Lung (tissue), 12 donors: ENCODE results near the gene IGLON5. TPM values are rescaled to one million over a fixed set of nuclear protein-coding genes. Genes with fewer than 3 reads are reported as not detected.

ENCODE experiments used
- ATAC-seq: fragments of 200-7000 bp; cut with Tn5 transposase; one replicate; pipeline ENCODE4 v1.9.1; 2020; ENCODE audit warnings: moderate number of reproducible peaks; ENCODE audit not compliant: insufficient read depth, low FRiP score
- DNase-seq, 3 donors: peaks; one replicate each; pipeline ENCODE4 v3.0.0-alpha.2; 2013 to 2017
- H3K27ac ChIP-seq, 2 donors: one replicate each; pipeline ENCODE4 v1.5.1; 2013; ENCODE audit warnings: mild to moderate bottlenecking in 2 of 2, moderate library complexity in 2 of 2, control low read depth in 1 of 2, inconsistent platforms in 1 of 2, low read depth in 1 of 2, low read length in 1 of 2
- H3K27me3 ChIP-seq, 3 donors: one replicate each; pipeline ENCODE4 v1.5.1; 2013; ENCODE audit warnings: low read length in 2 of 3; ENCODE audit not compliant: control insufficient read depth in 3 of 3, insufficient read depth in 3 of 3
- H3K36me3 ChIP-seq, 4 donors: one replicate each; pipeline ENCODE4 v1.5.1; 2013; ENCODE audit warnings: low read length in 4 of 4, mild to moderate bottlenecking in 1 of 4, moderate library complexity in 1 of 4; ENCODE audit not compliant: control insufficient read depth in 4 of 4, insufficient read depth in 4 of 4
- H3K4me1 ChIP-seq, 5 donors: one replicate each; pipeline ENCODE4 v1.5.1; 2013; ENCODE audit warnings: low read length in 5 of 5, mild to moderate bottlenecking in 2 of 5, moderate library complexity in 1 of 5; ENCODE audit not compliant: control insufficient read depth in 5 of 5, insufficient read depth in 5 of 5
- H3K4me3 ChIP-seq: one replicate; pipeline ENCODE4 v1.5.1; 2013; ENCODE audit warnings: mild to moderate bottlenecking, control low read depth, moderate library complexity
- H3K9ac ChIP-seq, 2 donors: one replicate each; pipeline ENCODE4 v1.5.1; 2013; ENCODE audit warnings: low read length in 2 of 2, control low read depth in 1 of 2; ENCODE audit not compliant: insufficient read depth in 1 of 2
- H3K9me3 ChIP-seq, 4 donors: one replicate each; pipeline ENCODE4 v1.5.1; 2013; ENCODE audit warnings: low read length in 3 of 4, mild to moderate bottlenecking in 1 of 4, moderate library complexity in 1 of 4; ENCODE audit not compliant: control insufficient read depth in 4 of 4, insufficient read depth in 3 of 4
- WGBS, 2 donors: extraction: QIAGEN DNeasy Blood & Tissue Kit; methylation state at CpG; one replicate each; pipeline ENCODE4 v1.1.7; 2013; 5-methylcytosine and 5-hydroxymethylcytosine counted together
- polyA plus RNA-seq, 2 donors: library from polyadenylated mRNA; stranded (reverse); fragments of 200-250 nt; gene quantifications; one replicate each; pipeline ENCODE4 v1.2.1, GENCODE V29; 2013
- total RNA-seq, 2 donors: library from RNA; depleted of rRNA in 1 of 2; stranded (reverse); fragments of >200 nt in 1 of 2; gene quantifications; one replicate each; pipeline ENCODE4 v1.2.1, GENCODE V29; 2014 to 2021
- TF ChIP-seq, protein P1 (sequence below): IDR thresholded peaks from 2 replicates; pipeline ENCODE4 v1.5.1; 2012; ENCODE audit warnings: mild to moderate bottlenecking; ENCODE audit errors: control extremely low read depth, extremely low read depth
- donor health status: control.
- donor health status: control.
- donor health status: Bipolar disorder and iron deficiency.
- donor health status: healthy.
- donor health status: DM: yes; HTN: yes; CAD: no.

Gene IGLON5
- total and polyA plus RNA-seq, 4 donors = 0.09 to 0.43 (median 0.18) TPM; not detected in 1

DNA sequence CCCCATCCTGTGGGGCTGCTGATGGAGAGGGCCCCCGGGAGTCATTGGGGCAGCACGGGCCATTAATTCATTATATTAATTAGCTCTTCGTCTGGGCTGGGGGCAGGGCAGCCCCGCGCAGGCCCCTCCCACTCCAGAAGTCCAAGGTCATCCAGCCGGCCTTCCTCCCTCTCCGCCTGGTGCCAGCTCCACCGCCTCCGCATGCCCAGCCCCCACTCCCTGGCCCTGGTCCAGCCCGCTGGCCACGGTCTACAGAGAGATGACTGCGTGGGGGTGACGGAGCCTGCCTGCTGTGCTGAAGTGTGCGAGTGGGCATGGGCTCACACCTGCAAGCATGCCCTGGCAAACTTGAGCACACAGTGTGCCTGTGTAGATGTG is 8.8 kb downstream of the IGLON5 start:
- Histone ChIP-seq H3K27ac (no peak overlapping the region), H3K9me3 (peaks cover 0 to 3% (median 0%) of the 10 kb centered on the region in 4 donors), H3K4me3 (no peak overlapping the region), H3K9ac (no peak overlapping the region), H3K36me3 (no peaks in the 10 kb centered on the region), H3K27me3 (peaks cover 2 to 15% (median 3%) of the 10 kb centered on the region in 3 donors), H3K4me1 (peaks cover 0 to 10% (median 0%) of the 10 kb centered on the region in 5 donors)
- TF ChIP-seq, protein P1, sequence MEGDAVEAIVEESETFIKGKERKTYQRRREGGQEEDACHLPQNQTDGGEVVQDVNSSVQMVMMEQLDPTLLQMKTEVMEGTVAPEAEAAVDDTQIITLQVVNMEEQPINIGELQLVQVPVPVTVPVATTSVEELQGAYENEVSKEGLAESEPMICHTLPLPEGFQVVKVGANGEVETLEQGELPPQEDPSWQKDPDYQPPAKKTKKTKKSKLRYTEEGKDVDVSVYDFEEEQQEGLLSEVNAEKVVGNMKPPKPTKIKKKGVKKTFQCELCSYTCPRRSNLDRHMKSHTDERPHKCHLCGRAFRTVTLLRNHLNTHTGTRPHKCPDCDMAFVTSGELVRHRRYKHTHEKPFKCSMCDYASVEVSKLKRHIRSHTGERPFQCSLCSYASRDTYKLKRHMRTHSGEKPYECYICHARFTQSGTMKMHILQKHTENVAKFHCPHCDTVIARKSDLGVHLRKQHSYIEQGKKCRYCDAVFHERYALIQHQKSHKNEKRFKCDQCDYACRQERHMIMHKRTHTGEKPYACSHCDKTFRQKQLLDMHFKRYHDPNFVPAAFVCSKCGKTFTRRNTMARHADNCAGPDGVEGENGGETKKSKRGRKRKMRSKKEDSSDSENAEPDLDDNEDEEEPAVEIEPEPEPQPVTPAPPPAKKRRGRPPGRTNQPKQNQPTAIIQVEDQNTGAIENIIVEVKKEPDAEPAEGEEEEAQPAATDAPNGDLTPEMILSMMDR = no peak
- 33 to 46% methylated on average over 14 of the region's 14 CpGs for WGBS, 2 donors
- DNase-seq (peak; percentile 20 to 50 (median 29)), ATAC-seq (no peak)

DNA sequence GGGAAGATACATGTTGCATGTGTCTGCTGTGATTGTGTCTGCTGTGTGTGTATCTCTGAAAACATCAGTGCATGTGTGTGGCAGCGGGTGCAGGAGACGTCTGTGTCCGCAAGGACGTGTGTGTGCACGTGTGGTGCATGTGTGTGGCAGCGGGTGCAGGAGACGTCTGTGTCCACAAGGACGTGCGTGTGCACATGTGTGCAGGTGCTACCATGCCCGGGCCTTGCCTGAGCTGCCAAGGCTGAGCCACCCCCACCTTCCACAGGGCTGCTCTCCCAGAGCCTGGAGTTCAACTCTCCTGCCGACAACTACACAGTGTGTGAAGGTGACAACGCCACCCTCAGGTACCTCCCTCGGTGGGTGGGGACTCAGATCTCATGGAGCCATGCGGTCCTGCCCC is 10.4 kb downstream of the IGLON5 start:
- H3K4me3 ChIP-seq = no peak overlapping the region
- no peak overlapping the region for H3K27ac ChIP-seq
- no peak overlapping the region for H3K9ac ChIP-seq
- 76 to 81% methylated on average over 14 of the region's 14 CpGs for WGBS, 2 donors
- DNase-seq (no peak), ATAC-seq (no peak)
- H3K9me3 ChIP-seq = peaks cover 0 to 3% (median 0%) of the 10 kb centered on the region in 4 donors
- H3K36me3 ChIP-seq = no peaks in the 10 kb centered on the region
- peaks cover 2 to 28% (median 3%) of the 10 kb centered on the region in 3 donors for H3K27me3 ChIP-seq
- peaks cover 0 to 10% (median 0%) of the 10 kb centered on the region in 5 donors for H3K4me1 ChIP-seq
- TF ChIP-seq, protein P1 = no peak

DNA sequence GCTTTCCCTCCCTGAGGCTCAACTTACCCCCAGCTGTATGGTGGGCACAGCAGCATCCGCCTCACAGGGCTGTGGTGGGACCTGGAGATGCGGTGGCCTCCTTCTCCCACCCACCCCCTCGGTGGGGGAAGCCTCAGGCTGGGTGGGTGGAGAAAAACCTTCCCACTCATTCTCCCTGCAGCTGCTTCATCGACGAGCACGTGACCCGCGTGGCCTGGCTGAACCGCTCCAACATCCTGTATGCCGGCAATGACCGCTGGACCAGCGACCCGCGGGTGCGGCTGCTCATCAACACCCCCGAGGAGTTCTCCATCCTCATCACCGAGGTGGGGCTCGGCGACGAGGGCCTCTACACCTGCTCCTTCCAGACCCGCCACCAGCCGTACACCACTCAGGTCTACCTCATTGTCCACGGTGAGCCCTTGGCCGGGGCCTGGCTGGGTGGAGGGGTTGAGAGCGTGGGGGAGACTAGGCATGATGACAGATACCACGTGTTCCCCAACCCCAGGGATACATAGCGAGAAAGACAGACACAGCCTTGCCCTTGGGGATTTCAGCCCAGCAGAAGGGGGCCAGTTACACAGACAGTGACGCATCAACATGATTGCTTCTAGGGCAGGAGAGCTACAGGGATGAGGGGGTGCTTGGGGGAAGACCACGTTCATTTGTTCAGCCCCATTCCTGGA is 12.2 kb downstream of the IGLON5 start:
- no peak for DNase-seq
- no peaks in the 10 kb centered on the region for H3K36me3 ChIP-seq
- no peak overlapping the region for H3K27ac ChIP-seq
- H3K27me3 ChIP-seq = peaks cover 0 to 35% (median 7%) of the 10 kb centered on the region in 3 donors
- peaks cover 0 to 16% (median 0%) of the 10 kb centered on the region in 5 donors for H3K4me1 ChIP-seq
- no peak overlapping the region for H3K4me3 ChIP-seq
- H3K9me3 ChIP-seq = peaks cover 0 to 3% (median 0%) of the 10 kb centered on the region in 4 donors
- TF ChIP-seq, protein P1 = no peak
- ATAC-seq = no peak
- 74 to 79% methylated on average over 29 of the region's 29 CpGs for WGBS, 2 donors
- no peak overlapping the region for H3K9ac ChIP-seq
